A673 (cell line): ENCODE data around the gene GSG1. TPM values are rescaled to one million over a fixed set of nuclear protein-coding genes. Genes with fewer than 3 reads are reported as not detected.

Experiments used
- BruUV-seq: library from RNA; stranded (reverse); fragments of 400-500 nt; replicated peaks from 2 replicates; lab custom pipeline; 2021; lab: Mats Ljungman, UMichigan
- CTCF ChIA-PET: fragments of 300-600 bp; sonication (Branson Sonifier 250); formaldehyde crosslinking; loops from one replicate; lab custom pipeline; 2022; ENCODE audit warnings: antibody characterized with exemption; lab: Charles Lee
- POLR2A ChIA-PET: fragments of 300-600 bp; sonication (Branson Sonifier 250); formaldehyde crosslinking; loops from one replicate; lab custom pipeline; 2022; ENCODE audit warnings: antibody characterized with exemption; ENCODE audit not compliant: low non-redundant PET; lab: Charles Lee
- DNase-seq: peaks from one replicate; pipeline ENCODE4 v3.0.0-alpha.2; 2015; ENCODE audit warnings: low spot score
- H3K27ac ChIP-seq: fragments of 200-600 bp; sonication (generic); 2 replicates; pipeline ENCODE4 v1.5.1; 2016; ENCODE audit warnings: mixed run types, low read depth, mild to moderate bottlenecking, mixed read lengths, antibody characterized with exemption, low read length; ENCODE audit not compliant: poor library complexity, severe bottlenecking
- H3K27me3 ChIP-seq: fragments of 200-600 bp; sonication (generic); replicated peaks from 2 replicates; pipeline ENCODE4 v1.6.1; 2017; ENCODE audit warnings: mixed run types, low read depth, mild to moderate bottlenecking, mixed read lengths, antibody characterized with exemption, low read length; ENCODE audit not compliant: insufficient read depth, poor library complexity
- H3K36me3 ChIP-seq: fragments of 200-600 bp; sonication (generic); 2 replicates; pipeline ENCODE4 v1.6.1; 2016; ENCODE audit warnings: mixed run types, mild to moderate bottlenecking, mixed read lengths, antibody characterized with exemption, low read length; ENCODE audit not compliant: insufficient read depth, poor library complexity, severe bottlenecking
- H3K4me1 ChIP-seq: fragments of 200-600 bp; sonication (generic); 2 replicates; pipeline ENCODE4 v1.6.1; 2017; ENCODE audit warnings: mixed run types, mild to moderate bottlenecking, mixed read lengths, antibody characterized with exemption, low read length; ENCODE audit not compliant: insufficient read depth, poor library complexity, severe bottlenecking
- H3K4me3 ChIP-seq: fragments of 200-600 bp; sonication (generic); 2 replicates; pipeline ENCODE4 v1.5.1; 2016; ENCODE audit warnings: low read depth, mixed run types, mild to moderate bottlenecking, mixed read lengths, low read length; ENCODE audit not compliant: poor library complexity, severe bottlenecking
- H3K9me3 ChIP-seq: fragments of 200-600 bp; sonication (generic); 2 replicates; pipeline ENCODE4 v1.6.1; 2016; ENCODE audit warnings: mixed run types, low read depth, mild to moderate bottlenecking, mixed read lengths, antibody characterized with exemption, low read length; ENCODE audit not compliant: poor library complexity, severe bottlenecking
- CTCF ChIP-seq: fragments of 300-800, 200-600 bp; sonication (generic); conservative IDR thresholded peaks from 2 replicates; pipeline ENCODE4 v1.5.1; 2017; ENCODE audit warnings: low read depth, mild to moderate bottlenecking, antibody characterized with exemption, low read length, moderate library complexity, mixed read lengths
- EZH2 ChIP-seq: fragments of 200-600 bp; sonication (generic); IDR thresholded peaks from 2 replicates; pipeline ENCODE4 v1.6.1; 2017; ENCODE audit warnings: borderline replicate concordance, low read depth, mild to moderate bottlenecking, mixed read lengths, antibody characterized with exemption, low read length; ENCODE audit not compliant: poor library complexity, severe bottlenecking
- intact Hi-C: fragments of 100-400 bp; cut with micrococcal nuclease; formaldehyde crosslinking; loops from one replicate; pipeline ENCODE4 v1.10.0; 2022; ENCODE audit not compliant: unreplicated experiment
- total RNA-seq: library from RNA; stranded (reverse); gene quantifications from 2 replicates; pipeline ENCODE4 v1.2.3, GENCODE V29; 2021

GSG1 gene
- total RNA-seq, 1 experiment from 2014 or later = 0.24 TPM

GRCh38 chr12:13088496-13088895 lies 15.0 kb downstream of the GSG1 start:
- no peak for TF ChIP-seq CTCF
- TF ChIP-seq EZH2 = no peak
- no peaks in the 10 kb centered on the region for H3K9me3 ChIP-seq
- no peak overlapping the region for H3K4me3 ChIP-seq
- BruUV-seq = no TSS peak
- DNase-seq = no peak
- intact Hi-C loops = no loop called here
- H3K27ac ChIP-seq = no peak overlapping the region
- peaks cover 3% of the 10 kb centered on the region for H3K36me3 ChIP-seq
- POLR2A ChIA-PET = no interaction called here
- H3K4me1 ChIP-seq = peaks cover 11% of the 10 kb centered on the region
- CTCF ChIA-PET = no interaction called here
- H3K27me3 ChIP-seq = no peaks in the 10 kb centered on the region

- Histone ChIP-seq H3K27me3 (no peaks in the 10 kb centered on the region), H3K4me3 (no peak overlapping the region), H3K4me1 (peaks cover 5% of the 10 kb centered on the region), H3K27ac (no peak overlapping the region), H3K9me3 (no peaks in the 10 kb centered on the region), H3K36me3 (peaks cover 3% of the 10 kb centered on the region)
- POLR2A ChIA-PET = no interaction called here
- CTCF ChIA-PET = no interaction called here
- TF ChIP-seq CTCF (no peak), EZH2 (no peak)
- no TSS peak for BruUV-seq
- DNase-seq = no peak
- intact Hi-C loops = no loop called here
Measured at GRCh38 chr12:13087766-13088165, 15.7 kb downstream of the GSG1 start.

GRCh38 chr12:13085968-13086686 lies 17.3 kb downstream of the GSG1 start:
- no peak for DNase-seq
- intact Hi-C loops = no loop called here
- TF ChIP-seq EZH2 (no peak), CTCF (no peak)
- Histone ChIP-seq H3K4me3 (no peak overlapping the region), H3K9me3 (no peaks in the 10 kb centered on the region), H3K4me1 (peaks cover 5% of the 10 kb centered on the region), H3K27ac (no peak overlapping the region), H3K27me3 (no peaks in the 10 kb centered on the region), H3K36me3 (peaks cover 3% of the 10 kb centered on the region)
- ChIA-PET POLR2A (no interaction called here), CTCF (no interaction called here)
- no TSS peak for BruUV-seq
